ENCODE results near the gene B4GALNT3.

- TF ChIP-seq CTCF (IDR thresholded peaks at IDR 0.05) (no peak), POLR2A (IDR thresholded peaks at IDR 0.05) (no peak)
These were observed 63.1 kb downstream of the B4GALNT3 start for GRCh38 chr12:522692-523378.
